H9 (cell line): ENCODE results near the gene SLC4A3. TPM values are rescaled to one million over a fixed set of nuclear protein-coding genes. Genes with fewer than 3 reads are reported as not detected.

Experiments
- DNase-seq: peaks from one replicate; pipeline ENCODE4 v3.0.0-alpha.2; 2017
- H2AFZ ChIP-seq: one replicate; pipeline ENCODE4 v1.6.1; 2013; ENCODE audit warnings: mild to moderate bottlenecking, low read length, control low read depth, moderate library complexity
- H2AK5ac ChIP-seq: 2 replicates; pipeline ENCODE4 v1.6.1; 2013; ENCODE audit warnings: low read length, control low read depth, mixed read lengths; ENCODE audit not compliant: insufficient read length
- H2BK120ac ChIP-seq: one replicate; pipeline ENCODE4 v1.6.1; 2013; ENCODE audit warnings: low read depth, mild to moderate bottlenecking, low read length, control low read depth, inconsistent platforms; ENCODE audit not compliant: poor library complexity, severe bottlenecking
- H2BK12ac ChIP-seq: 2 replicates; pipeline ENCODE4 v1.6.1; 2013; ENCODE audit warnings: low read length, control low read depth, mixed read lengths, low read depth; ENCODE audit not compliant: insufficient read length
- H2BK15ac ChIP-seq: 2 replicates; pipeline ENCODE4 v1.6.1; 2013; ENCODE audit warnings: low read depth, low read length, control low read depth
- H2BK20ac ChIP-seq: one replicate; pipeline ENCODE4 v1.6.1; 2013; ENCODE audit warnings: low read depth, mild to moderate bottlenecking, low read length, control low read depth, inconsistent platforms; ENCODE audit not compliant: poor library complexity, severe bottlenecking
- H2BK5ac ChIP-seq: 2 replicates; pipeline ENCODE4 v1.6.1; 2013; ENCODE audit warnings: low read length, control low read depth, mixed read lengths; ENCODE audit not compliant: insufficient read length
- H3K14ac ChIP-seq: 2 replicates; pipeline ENCODE4 v1.6.1; 2013; ENCODE audit warnings: low read length, control low read depth; ENCODE audit not compliant: insufficient read depth
- H3K18ac ChIP-seq: 2 replicates; pipeline ENCODE4 v1.6.1; 2013; ENCODE audit warnings: low read depth, mild to moderate bottlenecking, mixed read lengths, low read length, control low read depth; ENCODE audit not compliant: insufficient read length
- H3K23ac ChIP-seq: 2 replicates; pipeline ENCODE4 v1.6.1; 2013; ENCODE audit warnings: low read length, control low read depth, mixed read lengths, low read depth; ENCODE audit not compliant: insufficient read length
- H3K23me2 ChIP-seq: 2 replicates; pipeline ENCODE4 v1.6.1; 2013; ENCODE audit warnings: low read depth, mild to moderate bottlenecking, mixed read lengths, low read length, control low read depth; ENCODE audit not compliant: insufficient read length, poor library complexity, severe bottlenecking
- H3K27ac ChIP-seq: 2 replicates; pipeline ENCODE4 v1.5.1; 2013; ENCODE audit warnings: low read length, control low read depth, mixed read lengths, low read depth; ENCODE audit not compliant: insufficient read length
- H3K27me3 ChIP-seq: 2 replicates; pipeline ENCODE4 v1.6.1; 2013; ENCODE audit warnings: low read length, control low read depth, inconsistent platforms; ENCODE audit not compliant: insufficient read depth
- H3K4ac ChIP-seq: 2 replicates; pipeline ENCODE4 v1.6.1; 2013; ENCODE audit warnings: low read depth, mild to moderate bottlenecking, control low read depth, inconsistent platforms, low read length, moderate library complexity
- H3K4me1 ChIP-seq: 2 replicates; pipeline ENCODE4 v1.6.1; 2013; ENCODE audit warnings: low read length, control low read depth, inconsistent platforms; ENCODE audit not compliant: insufficient read depth
- H3K4me2 ChIP-seq: 2 replicates; pipeline ENCODE4 v1.6.1; 2013; ENCODE audit warnings: low read length, control low read depth, mixed read lengths; ENCODE audit not compliant: insufficient read length, insufficient read depth
- H3K56ac ChIP-seq: 2 replicates; pipeline ENCODE4 v1.6.1; 2013; ENCODE audit warnings: low read depth, mild to moderate bottlenecking, mixed read lengths, low read length, control low read depth; ENCODE audit not compliant: insufficient read length
- H3K79me1 ChIP-seq: 2 replicates; pipeline ENCODE4 v1.6.1; 2013; ENCODE audit warnings: low read depth, mild to moderate bottlenecking, moderate library complexity, low read length, control low read depth, inconsistent platforms; ENCODE audit not compliant: insufficient read depth, poor library complexity, severe bottlenecking
- H3K79me2 ChIP-seq: 2 replicates; pipeline ENCODE4 v1.6.1; 2013; ENCODE audit warnings: low read length, control low read depth, inconsistent platforms; ENCODE audit not compliant: insufficient read depth
- H3K9ac ChIP-seq: 2 replicates; pipeline ENCODE4 v1.6.1; 2013; ENCODE audit warnings: low read length, control low read depth, mixed read lengths; ENCODE audit not compliant: insufficient read length; ENCODE audit errors: extremely low read depth
- H3K9me3 ChIP-seq: one replicate; pipeline ENCODE4 v1.6.1; 2013; ENCODE audit warnings: low read depth, low read length, inconsistent platforms; ENCODE audit not compliant: control insufficient read depth
- H3T11ph ChIP-seq: one replicate; pipeline ENCODE4 v1.6.1; 2013; ENCODE audit warnings: mild to moderate bottlenecking, low read length, control low read depth, inconsistent platforms
- H4K20me1 ChIP-seq: one replicate; pipeline ENCODE4 v1.6.1; 2013; ENCODE audit not compliant: control insufficient read depth, insufficient read length, insufficient read depth
- H4K5ac ChIP-seq: 2 replicates; pipeline ENCODE4 v1.6.1; 2013; ENCODE audit warnings: low read depth, mild to moderate bottlenecking, mixed read lengths, low read length, control low read depth; ENCODE audit not compliant: insufficient read length
- H4K8ac ChIP-seq: replicated peaks from 2 replicates; pipeline ENCODE4 v1.6.1; 2013; ENCODE audit warnings: low read length, control low read depth, mixed read lengths, low read depth; ENCODE audit not compliant: insufficient read length
- H4K91ac ChIP-seq: 2 replicates; pipeline ENCODE4 v1.6.1; 2013; ENCODE audit warnings: low read depth, mild to moderate bottlenecking, moderate library complexity, mixed read lengths, low read length, control low read depth; ENCODE audit not compliant: insufficient read length
- H3K27ac Mint-ChIP-seq, 3 experiments: 2 replicates in 2 of 3; 3 replicates in 1 of 3; pipeline ENCODE4 v1.8.0; 2020 to 2021; ENCODE audit warnings: mixed read lengths in 3 of 3, mild to moderate bottlenecking in 1 of 3, moderate library complexity in 1 of 3
- H3K27me3 Mint-ChIP-seq: 2 replicates; pipeline ENCODE4 v1.8.0; 2021; ENCODE audit warnings: low read depth, mild to moderate bottlenecking, moderate library complexity, mixed read lengths
- H3K36me3 Mint-ChIP-seq, 3 experiments: 2 replicates in 2 of 3; 3 replicates in 1 of 3; pipeline ENCODE4 v1.8.0; 2020 to 2021; ENCODE audit warnings: low read depth in 3 of 3, mixed read lengths in 3 of 3; ENCODE audit not compliant: insufficient read depth in 1 of 3
- H3K4me1 Mint-ChIP-seq, 2 experiments: 2 replicates each; pipeline ENCODE4 v1.8.0; 2020; ENCODE audit warnings: mixed read lengths in 2 of 2
- H3K4me3 Mint-ChIP-seq, 2 experiments: 2 replicates in 1 of 2; 3 replicates in 1 of 2; pipeline ENCODE4 v1.8.0; 2020 to 2021; ENCODE audit warnings: mild to moderate bottlenecking in 2 of 2, mixed read lengths in 2 of 2, moderate library complexity in 1 of 2
- H3K9me3 Mint-ChIP-seq, 2 experiments: 2 replicates in 1 of 2; 3 replicates in 1 of 2; pipeline ENCODE4 v1.8.0; 2020; ENCODE audit warnings: mild to moderate bottlenecking in 2 of 2, mixed read lengths in 2 of 2, moderate library complexity in 1 of 2
- CTCF ChIP-seq: fragments of 200-600 bp; sonication (generic); conservative IDR thresholded peaks from 3 replicates; pipeline ENCODE4 v1.8.0; 2021; ENCODE audit warnings: antibody characterized with exemption, mild to moderate bottlenecking
- WGBS: extraction: QIAGEN DNeasy Blood & Tissue Kit; methylation state at CpG from one replicate; pipeline ENCODE4 v1.1.7; 2013; ENCODE audit warnings: missing lambda C conversion rate, low lambda C conversion rate, mixed read lengths; ENCODE audit not compliant: insufficient read length; ENCODE audit errors: extremely low coverage; 5-methylcytosine and 5-hydroxymethylcytosine counted together
- total RNA-seq: library from RNA; stranded (reverse); gene quantifications from 2 replicates; pipeline ENCODE4 v1.2.1, GENCODE V29; 2021

Gene SLC4A3
- total RNA-seq, 1 experiment from 2014 or later = 11.1 TPM

DNA sequence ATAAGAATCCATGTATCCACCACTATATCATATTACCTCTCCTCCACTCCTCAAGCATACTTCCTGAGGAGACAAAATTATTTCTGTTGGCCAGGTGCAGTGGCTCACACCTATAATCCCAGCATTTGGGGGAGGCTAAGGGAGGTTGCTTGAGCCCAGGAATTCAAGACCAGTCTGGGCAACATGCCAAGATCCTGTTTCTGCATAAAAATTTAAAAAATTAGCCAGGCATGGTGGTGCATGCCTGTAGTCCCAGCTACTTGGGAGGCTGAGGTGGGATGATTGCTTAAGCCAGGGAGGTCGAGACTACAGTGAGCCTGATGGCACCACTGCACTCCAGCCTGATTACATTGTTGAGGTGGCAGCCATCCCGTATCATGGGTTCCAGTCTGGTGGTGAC, 46.1 kb upstream of the SLC4A3 start:
- DNase-seq = no peak
- Mint-ChIP-seq H3K27me3 (peaks cover 17% of the 10 kb centered on the region), H3K36me3 (no peaks in the 10 kb centered on the region), H3K4me1 (peaks cover 27 to 32% of the 10 kb centered on the region in 2 experiments), H3K9me3 (no peaks in the 10 kb centered on the region; a peak in 1 of 5 replicates), H3K4me3 (no peak overlapping the region), H3K27ac (no peak overlapping the region)
- Histone ChIP-seq H3K23me2 (no peaks in the 10 kb centered on the region), H2BK12ac (no peak overlapping the region), H2AFZ (no peak overlapping the region), H2BK120ac (no peak overlapping the region), H3K79me2 (no peaks in the 10 kb centered on the region), H3K18ac (no peak overlapping the region), H4K8ac (no peak overlapping the region), H3K4me2 (no peak overlapping the region), H3K4me1 (peaks cover 4% of the 10 kb centered on the region; the same call in 1 of the 2 replicates), H2BK15ac (no peak overlapping the region), H4K20me1 (no peaks in the 10 kb centered on the region), H4K5ac (no peak overlapping the region), H2BK20ac (no peak overlapping the region), H3K14ac (no peak overlapping the region), H3K4ac (no peak overlapping the region), H3K9me3 (no peaks in the 10 kb centered on the region), H3K23ac (no peak overlapping the region), H3K79me1 (no peaks in the 10 kb centered on the region), H3K27ac (no peak overlapping the region), H3K56ac (no peak overlapping the region), H2AK5ac (no peak overlapping the region), H3T11ph (no peak overlapping the region), H2BK5ac (no peak overlapping the region), H4K91ac (no peak overlapping the region), H3K9ac (no peak overlapping the region), H3K27me3 (no peaks in the 10 kb centered on the region; the same call in 1 of the 2 replicates)
- WGBS = no CpG with 5 or more reads among the region's 2 CpGs
- no peak for TF ChIP-seq CTCF
